ENCODE results near the gene OR51B2. TPM values are rescaled to one million over a fixed set of nuclear protein-coding genes. Genes with fewer than 3 reads are reported as not detected.

The OR51B2 gene
- total RNA-seq, 1 donor from 2014 or later: not detected

- Histone ChIP-seq H3K36me3 (no peaks in the 10 kb centered on the region), H3K27me3 (no peaks in the 10 kb centered on the region), H3K4me3 (no peak overlapping the region), H3K9me3 (no peaks in the 10 kb centered on the region), H3K4me1 (no peaks in the 10 kb centered on the region), H3K27ac (no peak overlapping the region)
- DNase-seq (ENCODE audit: extremely low spot score in 2 of 2): no peak
- intact Hi-C loops (cut with DNase I): no loop called here
- TF ChIP-seq CTCF (IDR thresholded peaks at IDR 0.05) (no peak), POLR2AphosphoS5 (IDR thresholded peaks at IDR 0.05; ENCODE audit: insufficient read depth in 1 of 2, low read depth in 1 of 2) (no peak), POLR2A (IDR thresholded peaks at IDR 0.05) (no peak)
Observed at GRCh38 chr11:5279471-5280090, 44.5 kb downstream of the OR51B2 start.

DNA sequence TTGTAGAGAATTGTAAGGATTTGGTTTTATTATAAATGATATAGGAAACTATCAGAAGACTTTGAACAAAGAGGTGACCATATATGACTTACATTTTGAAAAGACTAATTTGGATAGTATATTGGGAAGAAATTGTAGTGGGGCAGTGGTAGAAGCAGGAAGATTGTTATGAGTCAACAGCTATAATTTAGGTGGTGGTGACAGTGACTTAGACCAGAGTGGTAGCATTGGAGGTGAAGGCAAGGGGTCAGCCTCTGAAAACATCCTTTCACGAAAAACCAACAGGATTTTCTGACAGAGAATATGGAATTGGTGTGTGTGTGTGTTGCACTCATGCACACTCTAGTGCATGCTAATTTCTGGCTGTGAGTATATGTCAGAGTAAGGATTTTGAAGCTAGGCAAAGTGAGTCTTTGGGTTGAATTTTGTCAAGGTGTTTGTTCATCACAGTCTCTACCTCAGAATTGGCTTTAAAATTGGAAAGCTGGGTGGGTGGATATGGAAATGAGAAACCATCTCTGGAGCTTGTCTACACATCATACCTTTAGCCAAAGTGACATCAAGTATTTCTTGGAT, 46.2 kb downstream of the OR51B2 start:
- TF ChIP-seq POLR2AphosphoS5 (IDR thresholded peaks at IDR 0.05; ENCODE audit: insufficient read depth in 1 of 2, low read depth in 1 of 2): no peak
- TF ChIP-seq CTCF (IDR thresholded peaks at IDR 0.05): no peak
- no peak for TF ChIP-seq POLR2A (IDR thresholded peaks at IDR 0.05)
- no peaks in the 10 kb centered on the region for H3K27me3 ChIP-seq
- DNase-seq (ENCODE audit: extremely low spot score in 2 of 2): no peak
- H3K4me1 ChIP-seq: no peaks in the 10 kb centered on the region
- no peak overlapping the region for H3K4me3 ChIP-seq
- H3K9me3 ChIP-seq: no peaks in the 10 kb centered on the region
- H3K36me3 ChIP-seq: no peaks in the 10 kb centered on the region
- intact Hi-C loops (cut with DNase I): no loop called here
- no peak overlapping the region for H3K27ac ChIP-seq

- Histone ChIP-seq H3K4me1 (no peaks in the 10 kb centered on the region), H3K36me3 (no peaks in the 10 kb centered on the region), H3K9me3 (no peaks in the 10 kb centered on the region), H3K27ac (no peak overlapping the region), H3K27me3 (no peaks in the 10 kb centered on the region), H3K4me3 (no peak overlapping the region)
- intact Hi-C loops (cut with DNase I): no loop called here
- DNase-seq (ENCODE audit: extremely low spot score in 2 of 2): no peak
- TF ChIP-seq CTCF (IDR thresholded peaks at IDR 0.05) (no peak), POLR2AphosphoS5 (IDR thresholded peaks at IDR 0.05; ENCODE audit: insufficient read depth in 1 of 2, low read depth in 1 of 2) (no peak)
Observed at GRCh38 chr11:5276697-5277096, 47.4 kb downstream of the OR51B2 start.

GRCh38 chr11:5275369-5276110, 48.6 kb downstream of the OR51B2 start:
- intact Hi-C loops (cut with DNase I): no loop called here
- H3K27ac ChIP-seq: no peak overlapping the region
- no peaks in the 10 kb centered on the region for H3K4me1 ChIP-seq
- no peaks in the 10 kb centered on the region for H3K27me3 ChIP-seq
- H3K36me3 ChIP-seq: no peaks in the 10 kb centered on the region
- H3K9me3 ChIP-seq: no peaks in the 10 kb centered on the region
- H3K4me3 ChIP-seq: no peak overlapping the region
- TF ChIP-seq CTCF (IDR thresholded peaks at IDR 0.05) (no peak), POLR2AphosphoS5 (IDR thresholded peaks at IDR 0.05; ENCODE audit: insufficient read depth in 1 of 2, low read depth in 1 of 2) (no peak), POLR2A (IDR thresholded peaks at IDR 0.05) (no peak)
- DNase-seq (ENCODE audit: extremely low spot score in 2 of 2): no peak

GRCh38 chr11:5274395-5274794, 49.7 kb downstream of the OR51B2 start:
- Histone ChIP-seq H3K4me1 (no peaks in the 10 kb centered on the region), H3K36me3 (no peaks in the 10 kb centered on the region), H3K9me3 (no peaks in the 10 kb centered on the region), H3K27ac (no peak overlapping the region), H3K27me3 (no peaks in the 10 kb centered on the region), H3K4me3 (no peak overlapping the region)
- TF ChIP-seq CTCF (IDR thresholded peaks at IDR 0.05) (no peak), POLR2AphosphoS5 (IDR thresholded peaks at IDR 0.05; ENCODE audit: insufficient read depth in 1 of 2, low read depth in 1 of 2) (no peak), POLR2A (IDR thresholded peaks at IDR 0.05) (no peak)
- intact Hi-C loops (cut with DNase I): no loop called here
- no peak for DNase-seq (ENCODE audit: extremely low spot score in 2 of 2)
